Activated T-cell treated with anti-CD3 and anti-CD28 coated beads, Interleukin-2, amount 50 U/mL, for 4 hours (primary cell): ENCODE measurements around the gene PAK3. TPM values are rescaled to one million over a fixed set of nuclear protein-coding genes. Genes with fewer than 3 reads are reported as not detected.
A peak's percentile ranks its signal among the peaks of the same experiment; 100 is the strongest.

Experiments used
- ATAC-seq, 2 donors: fragments of 200-7000 bp; cut with Tn5 transposase; one replicate each; pipeline ENCODE4 v1.10.0; 2021
- DNase-seq: peaks from one replicate; pipeline ENCODE4 v3.0.0-alpha.2; 2020
- H3K27me3 Mint-ChIP-seq: one replicate; pipeline ENCODE4 v1.8.0; 2021; ENCODE audit warnings: low read depth, mixed read lengths
- H3K36me3 Mint-ChIP-seq: one replicate; pipeline ENCODE4 v1.8.0; 2022; ENCODE audit warnings: mixed read lengths; ENCODE audit not compliant: insufficient read depth
- H3K4me1 Mint-ChIP-seq: one replicate; pipeline ENCODE4 v1.8.0; 2021; ENCODE audit warnings: low read depth, mixed read lengths
- H3K4me3 Mint-ChIP-seq: one replicate; pipeline ENCODE4 v1.8.0; 2021; ENCODE audit warnings: mild to moderate bottlenecking, moderate library complexity, mixed read lengths
- H3K9me3 Mint-ChIP-seq: one replicate; pipeline ENCODE4 v1.8.0; 2021; ENCODE audit warnings: mixed read lengths
- total RNA-seq, 3 donors: library from RNA; stranded (reverse); gene quantifications; one replicate each; pipeline ENCODE4 v1.2.1, GENCODE V29; 2021

Gene PAK3
- total RNA-seq, 3 donors from 2014 or later = 0.13 to 0.63 (median 0.30) TPM

DNA sequence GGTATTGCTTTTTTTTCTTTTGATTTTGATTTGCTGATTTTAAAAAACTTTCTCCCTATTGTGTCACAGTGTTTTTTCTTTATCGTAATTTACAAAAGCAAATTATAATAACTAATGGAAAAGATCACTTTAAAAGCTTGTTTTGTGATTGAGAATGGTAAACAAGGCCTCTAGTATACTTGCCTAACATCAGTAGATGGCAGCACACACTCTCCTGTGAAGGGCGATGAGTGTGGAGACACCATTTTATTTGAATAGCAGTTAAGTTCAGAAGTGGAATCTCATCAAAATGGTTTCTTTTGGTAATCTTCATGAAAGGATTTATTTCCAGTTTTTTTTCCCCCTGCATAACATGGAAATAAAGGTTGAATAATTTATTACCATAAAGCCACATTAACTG, 72.3 kb downstream of the PAK3 start:
- Mint-ChIP-seq H3K4me3 (no peak overlapping the region), H3K4me1 (peaks cover 3% of the 10 kb centered on the region), H3K27me3 (no peaks in the 10 kb centered on the region), H3K36me3 (no peaks in the 10 kb centered on the region), H3K9me3 (no peaks in the 10 kb centered on the region)
- ATAC-seq (no peak), DNase-seq (no peak)

DNA sequence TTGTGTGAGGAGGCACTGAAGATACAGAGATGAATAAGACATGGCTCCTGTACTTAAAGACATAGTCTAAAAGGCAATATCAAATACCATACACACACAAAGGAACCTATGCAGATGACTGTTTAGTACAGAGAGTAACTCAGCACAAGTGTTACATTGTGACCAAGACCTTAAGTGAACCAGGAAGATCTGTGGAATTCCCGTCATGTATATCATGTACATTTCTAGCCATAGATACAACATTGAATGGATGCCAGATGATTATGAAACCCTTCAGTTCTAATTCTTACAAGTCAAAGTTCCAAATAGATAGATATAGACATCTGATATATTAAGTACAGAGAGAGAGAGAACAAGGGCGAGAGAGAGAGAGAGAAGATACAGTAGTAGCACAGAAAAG, 73.2 kb downstream of the PAK3 start:
- no peak for ATAC-seq
- Mint-ChIP-seq H3K4me1 (peaks cover 3% of the 10 kb centered on the region), H3K27me3 (no peaks in the 10 kb centered on the region), H3K36me3 (no peaks in the 10 kb centered on the region), H3K4me3 (no peak overlapping the region), H3K9me3 (no peaks in the 10 kb centered on the region)
- no peak for DNase-seq

DNA sequence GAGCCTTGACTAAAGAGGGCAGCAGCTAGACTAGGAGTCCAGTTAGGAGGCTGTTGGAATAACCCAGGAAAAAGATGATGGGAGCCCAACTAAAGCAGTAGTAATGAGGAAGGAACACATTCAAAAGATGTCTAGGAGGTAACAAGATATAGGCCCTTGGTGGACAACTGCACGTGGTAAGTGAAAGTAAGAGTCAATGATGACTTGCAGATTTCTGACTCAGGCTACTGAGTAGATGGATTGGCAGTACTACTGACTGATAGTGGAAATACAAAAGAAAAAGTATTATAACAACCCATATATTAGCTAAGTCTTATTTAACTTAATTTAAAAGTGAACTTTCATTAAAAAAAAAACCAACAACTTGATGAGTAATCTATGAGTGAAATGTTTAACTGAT, 74.0 kb downstream of the PAK3 start:
- Mint-ChIP-seq H3K4me1 (peaks cover 3% of the 10 kb centered on the region), H3K36me3 (no peaks in the 10 kb centered on the region), H3K4me3 (no peak overlapping the region), H3K9me3 (no peaks in the 10 kb centered on the region), H3K27me3 (no peaks in the 10 kb centered on the region)
- ATAC-seq = peak in 1 of 2 donors; percentile 73
- no peak for DNase-seq

DNA sequence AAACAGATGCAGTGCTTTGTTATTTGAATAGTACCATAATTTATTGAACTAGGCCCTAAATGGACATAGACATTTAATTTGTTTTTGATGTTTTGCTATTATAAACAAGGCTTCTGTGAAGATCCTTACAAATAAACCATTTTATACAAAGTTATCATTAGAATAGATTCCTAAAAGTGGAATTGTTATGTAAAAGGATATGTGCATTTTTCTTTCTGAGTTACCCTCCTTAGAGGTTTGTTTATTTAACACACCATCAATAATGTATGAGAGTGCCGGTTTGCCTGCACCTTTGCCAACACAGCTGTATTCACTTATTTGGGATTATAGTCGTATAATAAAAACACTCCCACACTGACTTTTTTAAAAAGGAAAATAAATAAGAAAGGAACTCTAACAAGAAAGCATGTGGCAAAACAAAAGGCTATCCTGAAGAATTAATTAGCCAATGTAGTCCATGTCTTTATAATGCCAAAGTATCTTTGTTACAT, 84.8 kb downstream of the PAK3 start:
- ATAC-seq (no peak), DNase-seq (no peak)
- H3K4me1 Mint-ChIP-seq = no peaks in the 10 kb centered on the region
- no peaks in the 10 kb centered on the region for H3K9me3 Mint-ChIP-seq
- H3K4me3 Mint-ChIP-seq = no peak overlapping the region
- H3K36me3 Mint-ChIP-seq = no peaks in the 10 kb centered on the region
- no peaks in the 10 kb centered on the region for H3K27me3 Mint-ChIP-seq

DNA sequence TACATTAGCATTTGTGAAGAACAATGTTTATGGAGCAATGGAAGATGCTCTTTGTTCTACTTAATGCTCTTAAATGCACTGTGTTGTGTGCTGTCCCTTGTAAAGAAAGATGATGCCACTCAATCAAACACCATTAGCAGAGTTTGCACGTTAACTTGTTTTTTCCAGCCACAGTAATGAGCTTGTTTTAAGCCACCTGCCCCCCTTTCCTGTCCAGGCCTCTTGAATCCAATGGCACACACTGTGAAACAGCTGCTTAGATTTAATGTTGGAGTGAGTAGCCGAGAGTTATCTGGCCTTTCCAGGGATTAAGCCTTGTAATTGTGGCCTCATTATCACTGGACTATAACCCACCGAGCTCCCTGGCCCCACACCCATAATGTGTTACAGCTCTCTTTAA, 86.0 kb downstream of the PAK3 start:
- ATAC-seq = no peak
- H3K27me3 Mint-ChIP-seq = no peaks in the 10 kb centered on the region
- no peak for DNase-seq
- no peaks in the 10 kb centered on the region for H3K36me3 Mint-ChIP-seq
- H3K4me1 Mint-ChIP-seq = no peaks in the 10 kb centered on the region
- H3K4me3 Mint-ChIP-seq = no peak overlapping the region
- no peaks in the 10 kb centered on the region for H3K9me3 Mint-ChIP-seq

DNA sequence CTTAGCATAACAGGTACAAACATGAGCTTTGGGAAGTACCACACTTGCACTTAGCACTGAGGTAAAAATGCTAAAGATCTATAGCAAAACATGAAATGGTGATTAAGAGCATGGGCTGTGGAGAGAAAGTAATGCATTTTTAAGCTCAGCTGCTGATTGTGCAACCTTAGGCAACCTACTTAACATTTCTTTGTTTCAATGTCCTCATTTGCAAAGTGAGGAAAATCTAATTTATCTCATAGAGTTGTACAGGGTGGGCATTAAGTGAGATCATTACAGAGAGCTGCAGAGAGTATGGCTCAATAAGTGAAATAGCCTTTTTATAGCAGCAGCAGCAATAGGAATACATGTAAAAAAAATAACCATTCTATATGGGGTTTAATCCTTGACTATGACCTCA, 87.0 kb downstream of the PAK3 start:
- DNase-seq = no peak
- no peaks in the 10 kb centered on the region for H3K4me1 Mint-ChIP-seq
- no peaks in the 10 kb centered on the region for H3K36me3 Mint-ChIP-seq
- no peak for ATAC-seq
- no peaks in the 10 kb centered on the region for H3K27me3 Mint-ChIP-seq
- H3K9me3 Mint-ChIP-seq = no peaks in the 10 kb centered on the region
- no peak overlapping the region for H3K4me3 Mint-ChIP-seq

DNA sequence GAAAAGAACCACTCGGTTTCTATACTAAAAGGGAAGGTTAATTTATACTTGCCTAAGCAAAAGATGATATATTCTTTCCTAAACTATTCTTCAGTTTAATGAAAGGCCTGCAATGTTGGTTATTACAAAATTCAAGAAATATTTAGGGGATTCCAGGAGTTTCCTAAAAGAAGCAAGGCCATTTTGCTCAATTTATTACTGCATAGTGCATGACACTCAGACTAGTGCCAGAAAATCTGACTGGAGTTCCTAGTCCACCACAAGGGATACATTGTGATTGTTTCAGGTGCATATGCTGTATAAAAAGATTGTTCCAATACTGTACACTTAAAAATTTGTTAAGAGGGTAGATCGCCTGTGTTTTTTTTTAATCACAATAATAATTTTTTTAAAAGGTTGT, 95.6 kb downstream of the PAK3 start:
- H3K9me3 Mint-ChIP-seq = no peaks in the 10 kb centered on the region
- H3K4me1 Mint-ChIP-seq = no peaks in the 10 kb centered on the region
- no peak overlapping the region for H3K4me3 Mint-ChIP-seq
- peaks cover 1% of the 10 kb centered on the region for H3K27me3 Mint-ChIP-seq
- ATAC-seq (no peak), DNase-seq (no peak)
- H3K36me3 Mint-ChIP-seq = no peaks in the 10 kb centered on the region

DNA sequence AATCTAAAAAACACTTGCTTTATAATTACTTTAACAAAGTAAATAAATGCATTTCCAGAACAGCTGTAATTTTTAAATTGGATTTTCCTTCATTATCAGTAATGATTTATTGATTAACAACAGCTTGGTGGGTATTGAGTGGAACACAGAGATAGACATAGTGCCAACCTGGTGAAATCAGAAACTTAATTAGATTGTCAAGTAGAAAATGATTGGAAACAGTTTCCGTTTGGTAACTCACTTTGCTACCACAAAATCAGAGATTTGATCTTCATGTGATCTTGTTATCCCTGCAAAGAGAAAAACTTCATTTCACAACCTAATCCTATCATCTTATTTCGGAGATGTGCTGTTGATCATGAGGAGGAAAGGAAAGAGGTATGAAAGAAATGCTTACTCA, 103.5 kb downstream of the PAK3 start:
- no peak overlapping the region for H3K4me3 Mint-ChIP-seq
- H3K36me3 Mint-ChIP-seq = no peaks in the 10 kb centered on the region
- DNase-seq (no peak), ATAC-seq (no peak)
- no peaks in the 10 kb centered on the region for H3K9me3 Mint-ChIP-seq
- no peaks in the 10 kb centered on the region for H3K27me3 Mint-ChIP-seq
- no peaks in the 10 kb centered on the region for H3K4me1 Mint-ChIP-seq

DNA sequence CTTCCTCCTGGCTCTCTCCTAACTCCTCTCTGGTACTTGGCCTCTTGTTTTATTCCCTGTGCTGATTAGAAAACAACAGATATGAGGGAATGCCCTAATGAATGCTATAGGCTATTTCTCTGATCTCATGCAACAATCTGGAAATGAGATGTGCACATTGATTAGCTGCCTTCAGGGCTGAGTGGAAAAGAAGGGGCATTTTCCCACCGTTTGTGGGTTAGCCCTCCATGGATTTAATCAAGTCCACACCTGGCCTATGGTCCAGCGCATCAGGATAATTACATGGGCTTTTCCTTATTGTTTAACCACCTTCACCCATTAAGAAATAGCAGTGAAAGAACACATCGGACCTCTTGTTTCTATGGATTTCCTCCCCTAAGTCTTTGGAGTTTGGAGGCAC, 104.3 kb downstream of the PAK3 start:
- no peaks in the 10 kb centered on the region for H3K36me3 Mint-ChIP-seq
- H3K27me3 Mint-ChIP-seq = no peaks in the 10 kb centered on the region
- H3K4me3 Mint-ChIP-seq = no peak overlapping the region
- ATAC-seq (no peak), DNase-seq (no peak)
- no peaks in the 10 kb centered on the region for H3K9me3 Mint-ChIP-seq
- H3K4me1 Mint-ChIP-seq = no peaks in the 10 kb centered on the region

DNA sequence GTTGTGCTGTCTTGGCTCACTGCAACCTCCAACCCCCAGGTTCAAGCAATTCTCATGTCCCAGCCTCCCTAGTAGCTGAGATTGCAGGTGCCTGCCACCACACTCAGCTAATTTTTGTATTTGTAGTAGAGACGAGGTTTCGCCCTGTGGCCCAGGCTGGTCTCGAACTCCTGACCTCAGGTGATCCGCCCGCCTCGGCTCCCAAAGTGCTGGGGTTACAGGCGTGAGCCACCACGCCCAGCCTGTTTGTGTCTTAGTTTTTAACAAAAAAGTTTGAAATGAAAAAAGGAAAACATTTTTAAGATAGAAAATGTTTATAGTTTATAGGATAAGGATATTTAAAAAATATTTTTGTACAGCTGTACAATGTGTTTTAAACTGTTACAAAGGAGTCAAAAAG, 111.9 kb downstream of the PAK3 start:
- H3K4me1 Mint-ChIP-seq = no peaks in the 10 kb centered on the region
- no peak for ATAC-seq
- H3K9me3 Mint-ChIP-seq = no peaks in the 10 kb centered on the region
- H3K27me3 Mint-ChIP-seq = peaks cover 4% of the 10 kb centered on the region
- H3K36me3 Mint-ChIP-seq = no peaks in the 10 kb centered on the region
- no peak for DNase-seq
- H3K4me3 Mint-ChIP-seq = no peak overlapping the region

DNA sequence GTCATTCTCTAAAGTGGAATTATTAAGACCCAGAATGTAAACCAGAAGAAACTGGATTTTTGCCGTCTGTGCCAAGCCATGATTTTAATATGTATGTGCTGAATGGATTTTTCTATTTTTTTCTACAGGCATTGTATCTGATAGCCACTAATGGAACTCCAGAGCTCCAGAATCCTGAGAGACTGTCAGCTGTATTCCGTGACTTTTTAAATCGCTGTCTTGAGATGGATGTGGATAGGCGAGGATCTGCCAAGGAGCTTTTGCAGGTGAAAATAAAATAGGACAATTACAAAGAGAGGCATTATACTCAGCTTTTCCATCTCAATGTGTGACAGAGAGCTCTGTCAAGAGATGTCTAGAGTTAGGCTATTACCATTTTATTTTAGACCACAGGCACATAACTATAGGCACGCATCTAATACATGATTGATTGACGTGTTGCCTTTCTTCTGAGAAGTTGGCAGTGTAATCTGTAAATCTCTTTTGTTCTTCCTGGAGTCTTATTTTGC, 120.4 kb downstream of the PAK3 start:
- DNase-seq (no peak), ATAC-seq (no peak)
- peaks cover 3% of the 10 kb centered on the region for H3K27me3 Mint-ChIP-seq
- H3K4me1 Mint-ChIP-seq = no peaks in the 10 kb centered on the region
- no peak overlapping the region for H3K4me3 Mint-ChIP-seq
- H3K9me3 Mint-ChIP-seq = no peaks in the 10 kb centered on the region
- no peaks in the 10 kb centered on the region for H3K36me3 Mint-ChIP-seq

DNA sequence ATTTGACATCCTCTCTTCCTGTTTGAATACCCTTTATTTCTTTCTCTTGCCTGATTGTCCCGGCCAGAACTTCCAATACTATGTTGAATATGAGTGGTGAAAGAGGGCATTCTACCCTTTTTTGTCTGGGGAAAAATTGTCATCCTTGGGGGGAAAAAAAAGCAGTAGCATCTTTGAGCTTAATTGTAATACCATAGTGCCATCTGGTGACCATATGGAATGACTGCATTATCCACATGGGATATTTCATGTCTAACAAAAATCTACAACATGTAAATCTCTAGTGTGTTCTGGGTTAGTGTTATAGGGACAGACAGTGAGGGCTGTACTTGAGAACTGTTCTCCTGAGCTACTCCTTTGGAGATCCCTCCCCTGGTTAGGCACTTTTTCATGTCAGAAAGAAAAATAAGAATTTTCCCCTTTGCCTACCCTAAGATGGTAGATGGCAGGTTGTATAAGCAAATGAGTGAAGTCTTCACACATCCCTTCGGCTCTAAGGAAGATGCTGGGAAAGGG, 148.3 kb downstream of the PAK3 start:
- Mint-ChIP-seq H3K27me3 (peaks cover 3% of the 10 kb centered on the region), H3K9me3 (no peaks in the 10 kb centered on the region), H3K4me1 (no peaks in the 10 kb centered on the region), H3K4me3 (no peak overlapping the region), H3K36me3 (no peaks in the 10 kb centered on the region)
- DNase-seq = no peak
- ATAC-seq = no peak

DNA sequence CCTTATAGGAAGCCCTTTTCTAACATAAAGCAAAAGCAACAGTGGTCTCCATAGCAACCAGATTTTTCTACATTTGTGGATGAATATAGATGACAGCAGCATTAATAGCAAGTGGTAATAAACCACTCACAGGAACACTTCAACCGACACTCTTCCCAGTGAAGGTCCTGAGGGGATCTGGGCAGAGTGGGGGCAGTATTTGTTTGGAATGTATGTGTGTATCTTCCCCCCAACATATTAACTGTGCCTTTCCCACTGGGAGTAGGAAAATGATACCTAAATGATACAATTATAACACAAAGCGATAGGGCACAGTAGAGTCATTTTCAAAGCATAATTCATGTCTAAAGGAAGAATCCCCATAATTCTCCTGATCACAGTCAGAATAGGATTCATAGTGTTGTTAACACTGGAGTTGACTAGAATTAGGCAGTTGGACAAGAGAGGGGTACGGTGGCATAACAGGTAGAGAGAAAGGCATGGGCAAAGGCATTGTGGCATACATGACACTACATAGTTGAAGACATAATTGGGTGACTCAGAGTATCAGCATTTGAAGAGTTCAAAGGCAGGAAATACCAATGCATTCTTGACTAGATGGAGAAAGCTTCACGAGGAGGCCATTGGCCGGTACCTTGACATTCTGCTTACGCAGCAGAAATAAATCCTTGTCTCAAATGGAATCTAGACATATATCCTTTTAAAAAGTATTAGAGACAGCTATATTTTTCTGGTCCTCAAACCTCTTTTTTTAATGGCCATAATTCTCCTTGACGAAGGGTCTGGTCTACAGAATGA, 159.1 kb downstream of the PAK3 start:
- Mint-ChIP-seq H3K4me1 (no peaks in the 10 kb centered on the region), H3K4me3 (no peak overlapping the region), H3K36me3 (no peaks in the 10 kb centered on the region), H3K27me3 (peaks cover 5% of the 10 kb centered on the region), H3K9me3 (no peaks in the 10 kb centered on the region)
- ATAC-seq = no peak
- no peak for DNase-seq

DNA sequence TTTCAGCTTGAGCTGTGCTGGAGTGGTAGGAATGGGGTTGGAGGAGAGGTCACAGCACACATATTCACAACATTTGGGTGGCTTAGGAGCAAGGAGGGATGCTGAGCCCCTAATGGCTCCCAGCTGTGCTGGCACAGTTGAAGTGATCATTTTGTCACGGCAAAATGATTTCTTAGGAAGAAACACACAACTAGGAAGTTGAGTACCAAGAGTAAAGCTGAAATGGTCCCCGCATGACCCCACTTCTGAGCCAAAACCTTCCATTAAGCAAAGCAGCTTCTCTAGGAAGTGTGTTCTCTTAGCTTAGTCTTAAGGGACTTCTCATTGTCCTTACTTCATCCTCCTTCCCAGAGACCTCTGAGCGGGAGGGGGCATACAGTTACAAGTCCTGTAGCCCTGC, 161.7 kb downstream of the PAK3 start:
- Mint-ChIP-seq H3K4me1 (no peaks in the 10 kb centered on the region), H3K27me3 (no peaks in the 10 kb centered on the region), H3K4me3 (no peak overlapping the region), H3K36me3 (no peaks in the 10 kb centered on the region), H3K9me3 (no peaks in the 10 kb centered on the region)
- DNase-seq (no peak), ATAC-seq (no peak)

DNA sequence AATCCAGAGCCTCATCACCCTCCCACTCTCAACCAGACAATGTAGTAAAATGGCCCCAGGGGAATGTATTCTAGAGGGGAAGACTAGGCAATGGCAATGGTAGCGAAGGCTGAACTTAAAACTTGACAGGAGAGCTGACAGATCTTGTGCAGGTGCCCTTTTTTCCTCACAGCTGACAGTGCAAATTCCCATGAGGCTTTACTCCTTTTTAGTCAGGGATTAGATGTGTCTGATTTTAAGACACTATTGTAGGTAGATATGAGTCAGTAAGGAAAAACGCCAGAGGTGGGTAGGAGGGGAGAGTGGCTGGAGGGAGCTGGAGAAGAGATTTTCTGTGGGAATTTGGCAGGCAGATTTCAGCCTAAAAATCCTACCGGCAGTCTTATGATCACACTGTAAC, 163.6 kb downstream of the PAK3 start:
- H3K4me3 Mint-ChIP-seq = no peak overlapping the region
- no peak for ATAC-seq
- no peaks in the 10 kb centered on the region for H3K27me3 Mint-ChIP-seq
- H3K4me1 Mint-ChIP-seq = no peaks in the 10 kb centered on the region
- H3K9me3 Mint-ChIP-seq = no peaks in the 10 kb centered on the region
- H3K36me3 Mint-ChIP-seq = no peaks in the 10 kb centered on the region
- no peak for DNase-seq
